Stomach smooth muscle (tissue), 2 donors: Measurements from ENCODE around the gene HELZ.

Experiments used
- H3K27ac ChIP-seq: one replicate; pipeline ENCODE4 v1.7.0; 2013; ENCODE audit warnings: mild to moderate bottlenecking, low read length, inconsistent platforms
- H3K27me3 ChIP-seq, 2 donors: one replicate each; pipeline ENCODE4 v1.7.0; 2013; ENCODE audit warnings: low read length in 2 of 2; ENCODE audit not compliant: insufficient read depth in 2 of 2, control insufficient read depth in 1 of 2
- H3K36me3 ChIP-seq, 2 donors: one replicate each; pipeline ENCODE4 v1.7.0; 2013; ENCODE audit warnings: low read length in 2 of 2; ENCODE audit not compliant: control insufficient read depth in 2 of 2, insufficient read depth in 2 of 2
- H3K4me1 ChIP-seq: one replicate; pipeline ENCODE4 v1.7.0; 2013; ENCODE audit warnings: low read length; ENCODE audit not compliant: control insufficient read depth, insufficient read depth
- H3K4me3 ChIP-seq, 2 donors: one replicate each; pipeline ENCODE4 v1.7.0; 2013; ENCODE audit warnings: low read length in 2 of 2
- H3K9ac ChIP-seq, 2 donors: one replicate each; pipeline ENCODE4 v1.7.0; 2013; ENCODE audit warnings: low read length in 2 of 2, mild to moderate bottlenecking in 1 of 2
- H3K9me3 ChIP-seq, 2 donors: one replicate each; pipeline ENCODE4 v1.7.0; 2013; ENCODE audit warnings: low read length in 2 of 2; ENCODE audit not compliant: control insufficient read depth in 2 of 2
- donor health status: healthy.
- donor health status: Pancreatic carcinoma.

HELZ gene

DNA sequence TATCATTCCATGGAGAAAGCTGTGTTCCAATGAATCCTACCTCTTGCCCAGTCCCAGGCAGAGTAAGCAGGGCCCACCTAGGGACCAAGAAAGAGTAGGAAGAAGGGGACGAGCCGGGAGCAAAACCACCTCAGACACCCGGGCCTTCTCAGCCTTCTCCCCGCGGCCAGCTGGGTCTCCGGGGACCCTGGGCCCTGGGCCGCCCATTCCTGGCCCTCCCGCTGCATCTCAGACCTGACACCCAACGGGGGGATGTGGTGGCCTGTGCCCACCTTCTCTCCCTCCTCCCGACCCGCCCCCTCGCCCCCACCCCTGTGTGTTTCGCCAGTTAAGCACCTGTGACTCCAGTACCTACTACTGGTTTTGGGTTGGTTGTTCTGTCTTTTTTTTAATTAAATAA lies 212.0 kb downstream of the HELZ start:
- H3K36me3 ChIP-seq, result no peaks in the 10 kb centered on the region
- H3K27me3 ChIP-seq, result no peaks in the 10 kb centered on the region
- no peak overlapping the region for H3K4me3 ChIP-seq
- H3K4me1 ChIP-seq, result no peaks in the 10 kb centered on the region
- H3K27ac ChIP-seq, result no peak overlapping the region
- H3K9me3 ChIP-seq, result no peaks in the 10 kb centered on the region
- no peak overlapping the region for H3K9ac ChIP-seq

DNA sequence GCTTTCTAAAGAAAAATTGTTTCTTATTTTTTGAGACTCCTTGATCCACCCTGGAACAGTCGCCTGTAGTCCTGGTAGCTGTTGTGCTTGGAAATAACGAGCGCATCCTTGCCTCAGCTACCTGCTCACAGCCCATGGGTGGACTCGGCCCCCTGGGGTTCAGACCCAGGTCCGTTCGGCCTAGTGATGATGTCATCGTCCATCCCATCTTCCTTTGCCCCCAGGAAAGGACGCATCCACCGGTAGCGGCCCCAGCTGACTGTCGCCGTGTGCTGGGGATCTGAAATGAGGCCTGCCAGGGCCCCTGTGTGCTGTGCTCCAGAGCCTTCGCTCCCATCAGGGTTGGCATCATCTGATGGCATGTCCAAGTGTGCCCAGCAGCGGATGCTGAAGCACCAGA lies 212.6 kb downstream of the HELZ start:
- Histone ChIP-seq H3K27ac (no peak overlapping the region), H3K9me3 (no peaks in the 10 kb centered on the region), H3K27me3 (no peaks in the 10 kb centered on the region), H3K9ac (no peak overlapping the region), H3K4me3 (no peak overlapping the region), H3K4me1 (no peaks in the 10 kb centered on the region), H3K36me3 (no peaks in the 10 kb centered on the region)

DNA sequence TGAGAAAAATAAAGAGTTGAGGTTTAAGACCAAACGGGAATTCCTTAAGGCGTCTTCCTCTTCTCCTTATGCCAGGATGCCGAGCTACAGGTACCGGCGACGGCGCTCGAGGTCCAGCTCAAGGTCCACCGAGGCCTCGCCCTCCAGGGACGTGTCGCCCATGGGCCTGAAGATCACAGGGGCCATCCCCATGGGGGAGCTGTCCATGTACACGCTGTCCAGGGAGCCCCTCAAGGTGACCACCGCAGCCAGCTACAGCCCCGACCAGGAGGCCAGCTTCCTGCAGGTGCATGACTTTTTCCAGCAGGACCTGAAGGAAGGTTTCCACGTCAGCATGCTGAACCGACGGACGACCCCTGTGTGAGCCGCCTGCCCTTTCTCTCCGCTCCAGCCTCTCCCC lies 214.4 kb downstream of the HELZ start:
- Histone ChIP-seq H3K4me1 (no peaks in the 10 kb centered on the region), H3K4me3 (no peak overlapping the region), H3K27me3 (no peaks in the 10 kb centered on the region), H3K27ac (no peak overlapping the region), H3K9ac (no peak overlapping the region), H3K9me3 (no peaks in the 10 kb centered on the region), H3K36me3 (no peaks in the 10 kb centered on the region)

DNA sequence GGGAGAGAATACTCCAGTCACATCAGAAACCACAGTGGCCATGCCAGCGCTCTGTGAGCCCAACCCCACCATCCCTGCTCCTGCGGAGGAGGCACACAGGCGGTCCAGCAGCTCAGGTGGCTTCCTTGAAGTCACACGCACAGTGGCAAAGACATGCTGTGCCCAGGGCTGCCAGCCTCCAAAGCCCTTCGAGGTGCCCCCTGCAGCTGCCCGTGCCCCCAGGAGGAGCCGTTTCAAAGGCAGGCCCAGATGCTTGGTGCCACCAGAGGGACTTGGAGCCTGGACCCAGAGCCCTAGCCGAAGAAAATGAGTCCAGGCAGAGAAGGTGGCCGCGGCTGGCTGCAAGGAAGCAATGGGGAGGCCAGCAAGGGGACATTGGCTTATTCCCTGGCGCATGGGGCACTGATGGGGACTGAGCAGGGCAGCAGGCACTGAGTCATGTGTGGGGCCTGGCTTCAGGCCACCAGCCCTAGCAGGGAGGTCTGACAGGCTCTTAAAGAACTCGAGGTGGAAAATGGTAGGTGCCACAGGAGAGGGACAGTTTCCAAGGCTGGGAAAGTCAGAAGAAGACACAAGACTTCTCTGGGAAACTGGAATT lies 217.9 kb downstream of the HELZ start:
- Histone ChIP-seq H3K4me1 (no peaks in the 10 kb centered on the region), H3K27me3 (no peaks in the 10 kb centered on the region), H3K36me3 (no peaks in the 10 kb centered on the region), H3K9me3 (no peaks in the 10 kb centered on the region), H3K9ac (no peak overlapping the region), H3K4me3 (no peak overlapping the region), H3K27ac (no peak overlapping the region)

DNA sequence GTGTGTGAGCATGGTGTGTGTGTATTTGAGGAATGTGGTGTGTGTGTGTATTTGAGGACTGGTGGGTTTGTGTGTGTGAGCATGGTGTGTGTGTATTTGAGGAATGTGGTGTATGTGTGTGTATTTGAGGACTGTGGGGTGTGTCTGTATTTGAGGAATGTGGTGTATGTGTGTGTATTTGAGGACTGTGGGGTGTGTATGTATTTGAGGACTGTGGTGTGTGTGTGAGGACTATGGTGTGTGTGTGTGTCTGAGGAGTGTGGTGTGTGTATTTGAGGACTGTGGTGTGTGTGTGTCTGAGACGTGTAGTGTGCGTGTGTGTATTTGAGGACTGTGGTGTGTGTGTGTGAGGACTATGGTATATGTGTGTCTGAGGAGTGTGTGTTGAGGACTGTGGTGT lies 218.7 kb downstream of the HELZ start:
- no peak overlapping the region for H3K9ac ChIP-seq
- no peak overlapping the region for H3K27ac ChIP-seq
- no peaks in the 10 kb centered on the region for H3K27me3 ChIP-seq
- no peak overlapping the region for H3K4me3 ChIP-seq
- H3K36me3 ChIP-seq, result no peaks in the 10 kb centered on the region
- no peaks in the 10 kb centered on the region for H3K4me1 ChIP-seq
- H3K9me3 ChIP-seq, result no peaks in the 10 kb centered on the region

DNA sequence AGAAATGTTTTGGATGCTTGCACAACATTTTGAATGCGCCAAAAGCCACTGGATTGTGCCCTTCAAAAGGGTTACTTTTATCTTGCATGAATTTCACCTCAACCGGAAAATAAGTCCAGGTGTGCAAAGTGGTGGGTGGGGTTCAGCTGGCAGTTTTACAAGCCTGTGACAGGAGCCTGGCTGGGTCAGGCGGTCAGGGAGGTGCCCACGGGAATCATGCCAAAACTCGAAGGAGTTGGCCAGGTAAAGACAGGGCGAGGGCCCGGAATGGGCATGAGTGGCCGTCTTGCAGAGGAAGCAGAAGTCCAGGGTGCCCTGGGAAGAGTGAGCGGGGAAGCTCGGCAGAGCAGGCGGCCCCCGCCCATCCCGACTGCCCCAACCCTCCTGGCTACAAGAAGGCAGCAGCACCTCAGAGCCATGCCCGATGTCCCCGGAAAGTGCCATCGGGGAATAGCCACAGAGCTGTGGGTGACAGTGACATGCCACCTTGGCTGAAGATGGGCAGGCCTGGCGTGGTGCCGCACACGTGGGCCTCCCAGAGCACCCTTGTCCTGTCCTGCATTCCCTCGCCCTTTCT lies 219.7 kb downstream of the HELZ start:
- H3K9ac ChIP-seq, result no peak overlapping the region
- no peaks in the 10 kb centered on the region for H3K36me3 ChIP-seq
- no peak overlapping the region for H3K4me3 ChIP-seq
- no peak overlapping the region for H3K27ac ChIP-seq
- H3K4me1 ChIP-seq, result no peaks in the 10 kb centered on the region
- H3K9me3 ChIP-seq, result no peaks in the 10 kb centered on the region
- H3K27me3 ChIP-seq, result no peaks in the 10 kb centered on the region

DNA sequence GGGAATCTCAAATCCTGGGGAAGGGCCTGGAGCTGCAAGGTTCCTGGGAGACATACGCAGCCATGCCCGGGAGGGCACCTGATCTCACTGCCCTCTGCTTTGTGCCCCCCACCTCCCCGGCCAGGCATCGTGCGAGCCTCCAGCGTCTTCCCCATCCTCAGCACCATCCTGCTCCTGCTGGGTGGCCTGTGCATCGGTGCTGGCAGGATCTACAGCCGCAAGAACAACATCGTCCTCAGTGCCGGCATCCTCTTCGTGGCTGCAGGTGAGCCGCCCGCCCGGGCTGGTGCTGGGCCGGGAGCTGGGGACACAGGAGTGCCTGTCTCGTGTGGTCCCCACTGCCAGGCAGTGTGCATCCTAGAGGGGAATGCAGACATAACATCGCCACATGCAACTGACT lies 220.3 kb downstream of the HELZ start:
- Histone ChIP-seq H3K4me1 (no peaks in the 10 kb centered on the region), H3K4me3 (no peak overlapping the region), H3K9ac (no peak overlapping the region), H3K36me3 (no peaks in the 10 kb centered on the region), H3K27ac (no peak overlapping the region), H3K9me3 (no peaks in the 10 kb centered on the region), H3K27me3 (no peaks in the 10 kb centered on the region)

DNA sequence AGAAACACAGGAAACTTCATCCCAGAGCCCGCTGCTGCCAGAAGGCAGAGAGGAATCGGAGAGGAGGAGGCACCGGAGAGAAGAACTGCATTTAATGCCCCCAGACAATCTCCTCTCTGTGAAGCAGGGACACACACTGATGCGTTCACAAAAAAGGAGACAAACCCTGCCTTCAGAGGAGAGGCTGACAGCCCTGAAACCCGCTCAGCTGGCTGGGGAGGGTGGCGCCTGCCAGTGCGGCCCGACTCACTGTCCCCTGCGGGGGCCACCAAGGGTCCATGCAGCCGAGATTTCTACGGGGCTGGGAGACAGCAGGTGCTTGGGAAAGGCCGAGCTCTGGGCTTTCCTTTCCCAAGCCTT lies 222.6 kb downstream of the HELZ start:
- Histone ChIP-seq H3K9ac (no peak overlapping the region), H3K27ac (no peak overlapping the region), H3K27me3 (no peaks in the 10 kb centered on the region), H3K4me3 (no peak overlapping the region), H3K9me3 (no peaks in the 10 kb centered on the region), H3K36me3 (no peaks in the 10 kb centered on the region), H3K4me1 (no peaks in the 10 kb centered on the region)

DNA sequence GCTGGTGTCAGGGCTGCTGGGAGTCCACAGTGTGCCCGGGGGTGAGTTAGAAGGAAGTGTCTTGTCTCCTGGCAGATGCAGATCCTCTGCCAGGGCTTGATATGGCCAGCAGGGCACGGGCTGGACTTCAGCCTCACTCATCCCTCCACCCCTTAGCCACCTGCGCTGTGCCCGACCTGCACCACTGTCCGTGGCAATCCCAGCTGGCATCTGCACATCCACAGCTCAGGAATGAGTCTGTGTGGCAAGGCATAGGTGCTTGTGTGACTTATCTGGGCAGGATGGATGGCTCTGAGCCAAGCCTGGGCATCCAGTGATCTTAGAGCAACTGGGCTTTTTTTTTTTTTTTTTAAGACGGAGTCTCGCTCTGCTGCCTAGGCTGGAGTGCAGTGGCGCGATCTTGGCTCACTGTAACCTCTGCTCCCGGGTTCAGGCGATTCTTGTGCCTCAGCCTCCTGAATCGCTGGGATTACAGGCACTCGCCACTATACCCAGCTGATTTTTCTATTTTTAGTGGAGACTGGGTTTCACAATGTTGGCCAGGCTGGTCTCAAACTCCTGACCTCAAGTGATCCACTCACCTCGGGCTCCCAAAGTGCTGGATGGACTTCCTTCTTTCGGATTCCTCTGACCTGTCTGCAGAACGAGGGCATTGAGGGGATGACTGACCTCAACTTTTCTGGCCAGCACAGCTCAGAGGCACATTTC lies 223.1 kb downstream of the HELZ start:
- no peaks in the 10 kb centered on the region for H3K27me3 ChIP-seq
- H3K36me3 ChIP-seq, result no peaks in the 10 kb centered on the region
- no peak overlapping the region for H3K9ac ChIP-seq
- H3K27ac ChIP-seq, result no peak overlapping the region
- no peaks in the 10 kb centered on the region for H3K4me1 ChIP-seq
- H3K9me3 ChIP-seq, result no peaks in the 10 kb centered on the region
- H3K4me3 ChIP-seq, result no peak overlapping the region

DNA sequence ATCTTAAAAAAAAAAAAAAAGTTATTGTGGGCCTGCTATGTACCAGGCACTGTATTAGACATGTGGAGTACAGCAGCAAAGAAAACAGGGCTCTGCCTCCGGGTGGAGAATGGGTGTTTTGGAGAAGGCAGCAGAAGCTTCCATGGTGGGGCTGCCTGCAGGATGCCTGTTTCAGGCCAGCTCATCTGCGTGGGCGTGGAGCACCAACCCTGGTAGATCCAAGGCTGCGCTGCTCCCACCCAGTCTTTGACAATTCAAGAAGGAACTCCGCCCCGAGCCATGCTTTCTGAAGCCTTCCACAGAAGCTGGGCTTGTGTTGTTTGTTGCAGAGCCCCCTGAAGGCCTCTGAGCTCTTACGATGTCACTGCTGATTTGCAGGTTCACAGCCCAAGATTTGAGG lies 223.8 kb downstream of the HELZ start:
- Histone ChIP-seq H3K36me3 (no peaks in the 10 kb centered on the region), H3K27me3 (no peaks in the 10 kb centered on the region), H3K9ac (no peak overlapping the region), H3K4me1 (no peaks in the 10 kb centered on the region), H3K27ac (no peak overlapping the region), H3K9me3 (no peaks in the 10 kb centered on the region), H3K4me3 (no peak overlapping the region)
